ENCODE measurements around the gene KIF2C. TPM values are rescaled to one million over a fixed set of nuclear protein-coding genes. Genes with fewer than 3 reads are reported as not detected.

Gene KIF2C
- total and polyA plus RNA-seq, 2 of the 4 experiments (the other 2 are of a cell fraction) = 31.6 to 45.0 TPM

GRCh38 chr1:44717156-44717555 is 22.5 kb upstream of the KIF2C start:
- H3K56ac ChIP-seq (ENCODE audit: extremely low read depth, insufficient read depth, low read length) = no peak overlapping the region
- dilution Hi-C loops (cut with HindIII; ENCODE audit: low sequenced_read_pairs, unreplicated experiment) (no loop called here), intact Hi-C loops (cut with micrococcal nuclease) (loop anchor here (5.0 kb wide), 1 partner anchor 585 kb away; no protein-coding TSS in a partner anchor), in situ Hi-C loops (cut with MboI; ENCODE audit: low sequenced_read_pairs) (no loop called here)
- no peak overlapping the region for H3K27ac ChIP-seq (ENCODE audit: insufficient read depth, low read length)
- no peaks in the 10 kb centered on the region; a peak in 1 of 4 replicates for H3K79me1 ChIP-seq (ENCODE audit: low read depth in 1 of 2, low read length in 2 of 2)
- H2BK5ac ChIP-seq (ENCODE audit: low read depth, low read length, poor library complexity, severe bottlenecking) = no peak overlapping the region
- H4K91ac ChIP-seq (ENCODE audit: insufficient read depth, low read depth, low read length) = no peak overlapping the region
- POLR2A ChIA-PET (ENCODE audit: unreplicated experiment) = interaction anchor here (0.6 kb wide), 1 partner anchor 14 kb away, joined by 3 read pairs; no protein-coding TSS in a partner anchor
- H3K9me1 ChIP-seq (ENCODE audit: insufficient read depth, low read length) = peaks cover 2% of the 10 kb centered on the region; the same call in 1 of the 2 replicates
- TF ChIP-seq ELK1 (IDR thresholded peaks at IDR 0.05; ENCODE audit: borderline replicate concordance, low read depth, low read length) = no peak
- TF ChIP-seq FOS (IDR thresholded peaks at IDR 0.05; ENCODE audit: low read depth, low read length) = no peak
- no peak for TF ChIP-seq POLR2A (IDR thresholded peaks at IDR 0.05; ENCODE audit: low read depth, low read length)
- TF ChIP-seq NFE2L2 (IDR thresholded peaks at IDR 0.05; ENCODE audit: low read depth, low read length) = no peak
- no peak for TF ChIP-seq RAD21 (IDR thresholded peaks at IDR 0.05; ENCODE audit: low read length)
- TF ChIP-seq RFX5 (IDR thresholded peaks at IDR 0.05; ENCODE audit: low read depth, low read length) = no peak
- no peak for TF ChIP-seq SMC3 (IDR thresholded peaks at IDR 0.05; ENCODE audit: low read depth, low read length)
- TF ChIP-seq MAFK (IDR thresholded peaks at IDR 0.05; ENCODE audit: low read depth, low read length) = no peak
- TF ChIP-seq BHLHE40 (IDR thresholded peaks at IDR 0.05; ENCODE audit: low read depth, low read length) = no peak
- TF ChIP-seq CHD1 (IDR thresholded peaks at IDR 0.05; ENCODE audit: low read depth, low read length) = no peak
- no peak for TF ChIP-seq CTCF (conservative IDR thresholded peaks at IDR 0.05; ENCODE audit: low read depth, low read length)
- TF ChIP-seq RCOR1 (IDR thresholded peaks at IDR 0.05; ENCODE audit: insufficient replicate concordance, low read length) = no peak
- no peak for TF ChIP-seq MAZ (IDR thresholded peaks at IDR 0.05; ENCODE audit: borderline replicate concordance, low read depth, low read length)
- TF ChIP-seq CEBPB (IDR thresholded peaks at IDR 0.05; ENCODE audit: low read depth, low read length) = no peak
- TF ChIP-seq USF2 (IDR thresholded peaks at IDR 0.05; ENCODE audit: low read depth, low read length) = no peak
- no peak for TF ChIP-seq MXI1 (IDR thresholded peaks at IDR 0.05; ENCODE audit: borderline replicate concordance, low read depth, low read length)
- no CpG with 5 or more reads among the region's 4 CpGs for WGBS, 2 experiments (ENCODE audit: extremely low coverage in 2 of 2, insufficient read length in 1 of 2)
- H3K36me3 ChIP-seq (ENCODE audit: control insufficient read depth, insufficient read depth, low read length) = no peaks in the 10 kb centered on the region
- peaks cover 2% of the 10 kb centered on the region; the same call in 1 of the 2 replicates for H3K27me3 ChIP-seq (ENCODE audit: control insufficient read depth, insufficient read depth, low read length)
- H3K23ac ChIP-seq (ENCODE audit: low read depth, low read length) = no peak overlapping the region
- H4K20me1 ChIP-seq (ENCODE audit: insufficient read depth, low read length) = no peaks in the 10 kb centered on the region
- H4K5ac ChIP-seq (ENCODE audit: low read depth, low read length) = no peak overlapping the region
- no peak overlapping the region for H2BK15ac ChIP-seq (ENCODE audit: low read depth, low read length)
- H2BK120ac ChIP-seq (ENCODE audit: low read depth, low read length) = no peak overlapping the region
- peak overlapping the region; percentile 21; the same call in 1 of the 2 replicates for H3K4me2 ChIP-seq (ENCODE audit: low read depth, low read length)
- peaks cover 5% of the 10 kb centered on the region for H3K4me1 ChIP-seq (ENCODE audit: control insufficient read depth, insufficient read depth, low read length)
- H3K9ac ChIP-seq (ENCODE audit: low read depth, low read length) = no peak overlapping the region
- no peak overlapping the region for H4K8ac ChIP-seq (ENCODE audit: low read depth in 2 of 2, low read length in 2 of 2)
- no peak overlapping the region for H2AK5ac ChIP-seq (ENCODE audit: low read depth, low read length)
- no peak for DNase-seq
- no TSS peak for BruUV-seq (replicated peaks)
- H2AK9ac ChIP-seq (replicated peaks; ENCODE audit: low read depth, low read length, poor library complexity) = no peak overlapping the region
- no peak overlapping the region for H3K4me3 ChIP-seq (ENCODE audit: insufficient read depth, low read depth, low read length)
- no peak overlapping the region for H3K4ac ChIP-seq (ENCODE audit: low read depth, low read length)
- H2AFZ ChIP-seq (replicated peaks; ENCODE audit: low read length, poor library complexity) = no peak overlapping the region
- H3K18ac ChIP-seq (ENCODE audit: low read depth, low read length) = no peak overlapping the region
- H2BK20ac ChIP-seq (ENCODE audit: low read depth, low read length) = no peak overlapping the region
- ATAC-seq (ENCODE audit: low read depth) = no peak
- CTCF ChIA-PET = no interaction called here
- no peaks in the 10 kb centered on the region for H3K9me3 ChIP-seq (ENCODE audit: control insufficient read depth, insufficient read depth, low read length)
- no peak overlapping the region for H3K14ac ChIP-seq (replicated peaks; ENCODE audit: low read depth, low read length)

Data from IMR-90 (cell line).